Measurements from ENCODE around the gene SPON2.
"Not testable (repeated sequence)": the region's sequence is repeated elsewhere in the genome, so short reads cannot be mapped to it uniquely, and the experiment has no call there.

Gene SPON2

DNA sequence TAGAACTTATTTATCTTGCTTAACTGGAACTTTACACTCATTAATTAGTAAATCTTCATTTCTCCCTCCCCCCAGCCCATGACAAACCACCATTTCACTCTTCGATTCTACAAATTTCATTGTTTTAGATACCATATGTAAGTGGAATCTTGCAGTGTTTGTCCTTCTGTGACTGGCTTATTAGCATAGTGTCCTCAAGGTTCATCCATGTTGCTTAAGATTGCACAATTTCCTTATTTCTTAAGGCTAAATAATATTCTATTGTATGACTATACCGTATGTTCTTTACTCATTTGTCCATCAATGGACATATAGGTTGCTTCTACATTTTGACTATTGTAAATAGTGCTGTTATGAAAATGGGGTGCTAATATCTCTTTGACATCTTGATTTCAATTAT lies 34.5 kb downstream of the SPON2 start:
- Histone ChIP-seq H3K36me3 (ENCODE audit: control insufficient read depth, insufficient read depth, low read length) (no peaks in the 10 kb centered on the region), H3K4me3 (ENCODE audit: insufficient read depth, low read depth, low read length) (no peak overlapping the region), H3K27me3 (ENCODE audit: control insufficient read depth, insufficient read depth, low read length, poor library complexity, severe bottlenecking) (peaks cover 10% of the 10 kb centered on the region), H3K9me3 (ENCODE audit: control insufficient read depth, low read length) (no peaks in the 10 kb centered on the region), H3K27ac (ENCODE audit: insufficient read depth, low read depth, low read length, poor library complexity, severe bottlenecking) (no peak overlapping the region), H3K4me1 (ENCODE audit: control insufficient read depth, insufficient read depth, low read length) (no peaks in the 10 kb centered on the region)
- 79 to 100% methylated on average over 1 to 2 of the region's 2 CpGs for WGBS, 2 experiments

DNA sequence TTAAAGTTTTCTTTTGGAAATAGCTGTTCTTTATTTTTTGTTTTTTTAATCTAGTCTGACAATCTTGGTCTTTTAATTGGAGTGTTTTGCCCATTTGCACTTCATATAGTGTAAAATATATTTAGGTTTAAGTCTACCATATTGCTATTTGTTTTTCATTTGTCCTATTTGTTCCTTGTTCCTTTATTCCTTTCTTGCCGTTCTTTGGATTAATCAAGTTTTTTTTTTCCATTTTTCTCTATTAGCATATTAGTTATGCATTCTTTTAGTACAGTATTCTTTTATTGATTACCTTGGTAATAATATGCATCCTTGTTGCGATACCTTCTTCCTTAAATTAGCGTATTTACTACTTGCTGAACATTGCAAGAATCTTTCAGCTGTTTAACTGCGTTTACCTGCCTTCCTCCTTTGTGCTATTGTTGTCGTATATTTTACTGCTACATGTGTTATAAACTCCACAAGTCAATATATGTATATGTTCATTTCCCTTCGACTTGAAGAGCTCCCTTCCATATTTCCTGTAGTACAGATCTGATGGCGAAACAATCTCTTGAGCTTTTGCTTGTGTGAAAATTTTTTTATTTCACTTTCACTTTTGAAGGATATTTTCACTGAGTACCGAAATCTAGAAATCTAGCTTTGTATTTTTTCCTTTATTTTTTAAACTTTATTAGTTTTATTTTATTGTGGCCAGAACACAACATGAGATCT lies 35.2 kb downstream of the SPON2 start:
- H3K27me3 ChIP-seq (ENCODE audit: control insufficient read depth, insufficient read depth, low read length, poor library complexity, severe bottlenecking): peaks cover 10% of the 10 kb centered on the region
- H3K4me1 ChIP-seq (ENCODE audit: control insufficient read depth, insufficient read depth, low read length): no peaks in the 10 kb centered on the region
- 87 to 88% methylated on average over 2 to 6 of the region's 8 CpGs for WGBS, 2 experiments
- no peaks in the 10 kb centered on the region for H3K36me3 ChIP-seq (ENCODE audit: control insufficient read depth, insufficient read depth, low read length)
- H3K27ac ChIP-seq (ENCODE audit: insufficient read depth, low read depth, low read length, poor library complexity, severe bottlenecking): no peak overlapping the region
- H3K4me3 ChIP-seq (ENCODE audit: insufficient read depth, low read depth, low read length): no peak overlapping the region
- no peaks in the 10 kb centered on the region for H3K9me3 ChIP-seq (ENCODE audit: control insufficient read depth, low read length)

DNA sequence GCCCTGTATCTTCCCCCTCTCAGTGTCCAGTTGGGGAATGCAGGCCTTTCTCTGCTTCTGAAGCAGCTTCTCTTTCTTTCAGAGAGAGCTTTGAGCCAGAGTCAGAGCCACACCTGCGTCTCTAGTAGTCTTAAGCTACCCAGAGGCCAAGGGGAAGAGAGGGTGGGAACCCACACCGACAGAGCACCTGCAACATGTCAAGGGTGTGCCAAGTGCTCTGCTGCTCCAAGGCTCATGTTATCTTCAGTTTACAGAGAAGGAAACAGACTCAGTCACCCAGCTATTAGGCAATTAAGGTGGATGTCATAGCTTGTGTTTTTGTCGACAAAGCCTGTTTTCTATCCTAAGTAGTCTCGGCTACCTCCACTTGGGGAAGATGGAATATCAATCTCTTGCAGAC lies 36.3 kb downstream of the SPON2 start:
- H3K9me3 ChIP-seq (ENCODE audit: control insufficient read depth, low read length): no peaks in the 10 kb centered on the region
- H3K36me3 ChIP-seq (ENCODE audit: control insufficient read depth, insufficient read depth, low read length): no peaks in the 10 kb centered on the region
- H3K27ac ChIP-seq (ENCODE audit: insufficient read depth, low read depth, low read length, poor library complexity, severe bottlenecking): no peak overlapping the region
- 87 to 88% methylated on average over 4 of the region's 4 CpGs for WGBS, 2 experiments
- peaks cover 14% of the 10 kb centered on the region for H3K27me3 ChIP-seq (ENCODE audit: control insufficient read depth, insufficient read depth, low read length, poor library complexity, severe bottlenecking)
- no peaks in the 10 kb centered on the region for H3K4me1 ChIP-seq (ENCODE audit: control insufficient read depth, insufficient read depth, low read length)
- H3K4me3 ChIP-seq (ENCODE audit: insufficient read depth, low read depth, low read length): no peak overlapping the region

DNA sequence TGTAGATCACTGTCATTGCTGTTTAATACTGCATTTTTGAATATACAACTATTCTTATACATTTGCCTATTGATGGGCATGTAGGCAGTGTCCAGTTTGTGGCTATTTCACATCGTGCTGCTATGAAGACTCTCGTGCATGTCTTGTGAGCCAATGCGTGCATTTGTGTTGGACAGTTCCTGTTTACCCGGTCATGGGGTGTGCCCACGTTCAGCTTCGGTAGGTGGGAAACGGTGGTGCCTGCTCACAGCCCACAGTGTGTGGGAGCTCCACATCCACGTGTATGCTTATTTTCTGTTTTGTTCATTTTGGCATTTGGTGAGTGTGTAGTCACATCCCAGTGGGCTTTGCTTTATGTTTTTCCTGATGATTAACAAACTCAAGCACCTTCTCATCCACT lies 39.4 kb downstream of the SPON2 start:
- H3K27me3 ChIP-seq (ENCODE audit: control insufficient read depth, insufficient read depth, low read length, poor library complexity, severe bottlenecking): peaks cover 14% of the 10 kb centered on the region
- H3K9me3 ChIP-seq (ENCODE audit: control insufficient read depth, low read length): no peaks in the 10 kb centered on the region
- no peaks in the 10 kb centered on the region for H3K36me3 ChIP-seq (ENCODE audit: control insufficient read depth, insufficient read depth, low read length)
- H3K4me3 ChIP-seq (ENCODE audit: insufficient read depth, low read depth, low read length): no peak overlapping the region
- H3K4me1 ChIP-seq (ENCODE audit: control insufficient read depth, insufficient read depth, low read length): no peaks in the 10 kb centered on the region
- WGBS, 2 experiments: 79 to 84% methylated on average over 8 of the region's 8 CpGs
- H3K27ac ChIP-seq (ENCODE audit: insufficient read depth, low read depth, low read length, poor library complexity, severe bottlenecking): no peak overlapping the region

DNA sequence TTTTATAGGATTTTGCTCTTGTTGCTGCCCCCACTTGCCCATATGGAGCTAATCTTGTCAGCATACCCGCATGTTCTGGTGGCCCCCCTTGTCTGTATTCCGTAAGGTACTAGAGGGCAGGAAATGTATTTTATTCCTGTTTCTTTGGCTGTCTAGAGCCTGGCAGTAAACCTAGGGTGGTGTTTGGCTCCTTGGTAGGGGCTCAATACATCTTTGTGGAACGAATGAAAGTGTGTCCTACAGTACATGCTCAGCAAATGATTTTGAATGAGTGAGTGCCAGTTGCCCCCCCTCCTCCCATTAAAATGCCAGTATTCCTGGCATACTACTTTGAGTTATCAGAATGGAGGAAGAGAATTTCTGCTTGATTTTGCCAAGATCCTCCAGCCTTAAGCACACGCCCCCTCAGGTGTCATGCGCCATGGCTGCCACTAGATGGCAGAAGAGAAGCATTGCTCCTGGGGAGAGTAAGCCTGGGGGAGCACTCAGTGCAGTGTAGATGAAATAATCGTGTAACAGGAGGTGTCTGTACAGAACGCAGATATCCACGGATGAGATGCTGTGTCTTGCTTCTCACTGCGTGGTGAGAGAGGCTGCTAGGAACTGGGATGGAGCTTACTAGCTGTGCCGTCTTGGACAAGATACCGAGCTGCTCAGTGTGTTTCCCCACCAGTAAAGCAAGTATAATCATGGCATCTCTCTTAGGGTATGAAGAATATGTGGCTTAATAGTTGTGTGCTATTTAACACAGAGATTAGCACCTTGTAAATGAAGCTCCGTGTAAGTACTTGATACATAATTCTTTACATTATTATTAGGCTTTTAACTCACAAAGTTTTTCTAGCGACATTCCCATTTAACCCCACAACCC lies 41.8 kb downstream of the SPON2 start:
- Histone ChIP-seq H3K36me3 (ENCODE audit: control insufficient read depth, insufficient read depth, low read length) (no peaks in the 10 kb centered on the region), H3K9me3 (ENCODE audit: control insufficient read depth, low read length) (no peaks in the 10 kb centered on the region), H3K4me1 (ENCODE audit: control insufficient read depth, insufficient read depth, low read length) (no peaks in the 10 kb centered on the region), H3K4me3 (ENCODE audit: insufficient read depth, low read depth, low read length) (no peak overlapping the region), H3K27ac (ENCODE audit: insufficient read depth, low read depth, low read length, poor library complexity, severe bottlenecking) (no peak overlapping the region), H3K27me3 (ENCODE audit: control insufficient read depth, insufficient read depth, low read length, poor library complexity, severe bottlenecking) (peaks cover 8% of the 10 kb centered on the region)
- 39 to 40% methylated on average over 12 to 13 of the region's 13 CpGs for WGBS, 2 experiments

DNA sequence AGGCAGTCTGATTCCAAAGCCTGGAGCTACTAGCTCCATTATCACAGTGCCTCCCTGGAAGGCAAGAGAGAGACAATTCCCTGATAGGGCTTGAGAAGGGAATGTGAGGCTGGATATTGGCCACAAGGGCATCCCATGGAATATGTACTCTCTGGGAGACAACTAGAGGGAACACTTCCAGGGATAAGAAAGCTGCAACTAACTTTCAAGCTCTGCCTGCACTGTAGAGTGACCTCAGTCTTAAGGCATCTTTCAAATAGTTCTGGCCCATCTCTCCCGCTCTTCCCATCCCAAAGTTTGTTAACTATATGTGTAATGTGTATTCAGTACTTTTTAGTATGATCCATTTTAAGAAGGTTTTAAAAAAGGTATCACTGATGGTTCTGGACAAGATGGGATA lies 45.9 kb downstream of the SPON2 start:
- WGBS, 2 experiments: 83 to 94% methylated on average over 1 of the region's 1 CpG
- H3K27ac ChIP-seq (ENCODE audit: insufficient read depth, low read depth, low read length, poor library complexity, severe bottlenecking): no peak overlapping the region
- H3K9me3 ChIP-seq (ENCODE audit: control insufficient read depth, low read length): no peaks in the 10 kb centered on the region
- H3K27me3 ChIP-seq (ENCODE audit: control insufficient read depth, insufficient read depth, low read length, poor library complexity, severe bottlenecking): no peaks in the 10 kb centered on the region
- no peaks in the 10 kb centered on the region for H3K36me3 ChIP-seq (ENCODE audit: control insufficient read depth, insufficient read depth, low read length)
- H3K4me3 ChIP-seq (ENCODE audit: insufficient read depth, low read depth, low read length): no peak overlapping the region
- H3K4me1 ChIP-seq (ENCODE audit: control insufficient read depth, insufficient read depth, low read length): no peaks in the 10 kb centered on the region

DNA sequence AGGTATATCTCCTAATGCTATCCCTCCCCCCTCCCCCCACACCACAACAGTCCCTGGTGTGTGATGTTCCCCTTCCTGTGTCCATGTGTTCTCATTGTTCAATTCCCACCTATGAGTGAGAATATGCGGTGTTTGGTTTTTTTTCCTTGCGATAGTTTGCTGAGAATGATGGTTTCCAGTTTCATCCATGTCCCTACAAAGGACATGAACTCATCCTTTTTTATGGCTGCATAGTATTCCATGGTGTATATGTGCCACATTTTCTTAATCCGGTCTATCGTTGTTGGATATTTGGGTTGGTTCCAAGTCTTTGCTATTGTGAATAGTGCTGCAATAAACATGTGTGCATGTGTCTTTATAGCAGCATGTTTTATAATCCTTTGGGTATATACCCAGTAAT lies 46.9 kb downstream of the SPON2 start:
- H3K27me3 ChIP-seq (ENCODE audit: control insufficient read depth, insufficient read depth, low read length, poor library complexity, severe bottlenecking); H3K4me1 ChIP-seq (ENCODE audit: control insufficient read depth, insufficient read depth, low read length); H3K9me3 ChIP-seq (ENCODE audit: control insufficient read depth, low read length); H3K4me3 ChIP-seq (ENCODE audit: insufficient read depth, low read depth, low read length); H3K36me3 ChIP-seq (ENCODE audit: control insufficient read depth, insufficient read depth, low read length); H3K27ac ChIP-seq (ENCODE audit: insufficient read depth, low read depth, low read length, poor library complexity, severe bottlenecking): not testable (repeated sequence)
- WGBS, 2 experiments: 100% methylated on average over 1 to 2 of the region's 4 CpGs

DNA sequence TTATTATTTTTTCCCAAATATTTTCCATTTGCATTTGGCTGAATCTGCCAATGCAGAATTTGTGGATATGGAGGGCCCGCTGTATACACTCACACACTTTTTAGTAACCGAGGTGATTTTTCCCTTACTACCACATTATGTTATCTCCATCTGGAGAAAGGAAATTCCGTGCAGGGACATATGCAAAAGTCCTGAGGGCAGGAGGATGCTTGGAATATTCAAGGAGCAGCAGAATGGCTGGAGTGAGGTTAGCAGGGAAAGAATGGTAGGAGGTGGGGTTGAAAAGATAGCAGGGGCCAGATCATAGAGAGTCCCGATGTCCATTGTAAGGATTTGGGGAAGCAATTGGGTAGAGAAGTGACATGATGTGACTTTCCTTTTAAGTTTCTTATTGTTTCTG lies 47.6 kb downstream of the SPON2 start:
- H3K4me1 ChIP-seq (ENCODE audit: control insufficient read depth, insufficient read depth, low read length): no peaks in the 10 kb centered on the region
- H3K4me3 ChIP-seq (ENCODE audit: insufficient read depth, low read depth, low read length): no peak overlapping the region
- H3K36me3 ChIP-seq (ENCODE audit: control insufficient read depth, insufficient read depth, low read length): no peaks in the 10 kb centered on the region
- 70 to 75% methylated on average over 4 of the region's 4 CpGs for WGBS, 2 experiments
- H3K9me3 ChIP-seq (ENCODE audit: control insufficient read depth, low read length): no peaks in the 10 kb centered on the region
- H3K27ac ChIP-seq (ENCODE audit: insufficient read depth, low read depth, low read length, poor library complexity, severe bottlenecking): no peak overlapping the region
- H3K27me3 ChIP-seq (ENCODE audit: control insufficient read depth, insufficient read depth, low read length, poor library complexity, severe bottlenecking): peaks cover 7% of the 10 kb centered on the region

DNA sequence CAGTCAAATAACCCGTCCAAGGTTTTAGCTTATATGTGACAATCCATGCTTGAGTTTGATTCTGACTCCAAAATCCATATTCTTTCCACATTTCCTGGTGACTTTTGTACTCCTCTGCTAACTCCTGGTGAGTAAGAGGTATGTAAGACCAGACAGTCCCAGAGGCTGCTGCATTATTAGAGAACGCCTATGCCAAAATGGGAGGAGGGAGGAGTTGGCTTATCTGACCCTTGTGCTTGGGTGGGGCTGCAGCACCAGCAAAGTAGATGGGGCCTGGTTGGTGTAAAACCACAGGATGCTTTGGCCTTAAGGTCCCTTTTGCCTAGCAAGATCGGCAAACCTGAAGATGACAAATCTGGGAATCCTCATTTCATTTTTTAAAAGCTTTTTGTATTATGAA lies 49.9 kb downstream of the SPON2 start:
- 86 to 92% methylated on average over 3 of the region's 3 CpGs for WGBS, 2 experiments
- Histone ChIP-seq H3K27me3 (ENCODE audit: control insufficient read depth, insufficient read depth, low read length, poor library complexity, severe bottlenecking) (peaks cover 12% of the 10 kb centered on the region), H3K9me3 (ENCODE audit: control insufficient read depth, low read length) (no peaks in the 10 kb centered on the region)

More for the DNA sequence above, 49.9 kb downstream of the SPON2 start:
- Histone ChIP-seq H3K36me3 (ENCODE audit: control insufficient read depth, insufficient read depth, low read length) (no peaks in the 10 kb centered on the region), H3K27ac (ENCODE audit: insufficient read depth, low read depth, low read length, poor library complexity, severe bottlenecking) (no peak overlapping the region), H3K4me3 (ENCODE audit: insufficient read depth, low read depth, low read length) (no peak overlapping the region), H3K4me1 (ENCODE audit: control insufficient read depth, insufficient read depth, low read length) (no peaks in the 10 kb centered on the region)

Measured in ectodermal cell (in vitro differentiated cells).